ENCODE results near the gene KRTAP10-10.
"Not testable (repeated sequence)": the region's sequence is repeated elsewhere in the genome, so short reads cannot be mapped to it uniquely, and the experiment has no call there.

Gene KRTAP10-10, protein sequence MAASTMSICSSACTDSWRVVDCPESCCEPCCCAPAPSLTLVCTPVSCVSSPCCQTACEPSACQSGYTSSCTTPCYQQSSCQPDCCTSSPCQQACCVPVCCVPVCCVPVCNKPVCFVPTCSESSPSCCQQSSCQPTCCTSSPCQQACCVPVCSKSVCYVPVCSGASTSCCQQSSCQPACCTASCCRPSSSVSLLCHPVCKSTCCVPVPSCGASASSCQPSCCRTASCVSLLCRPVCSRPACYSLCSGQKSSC

DNA sequence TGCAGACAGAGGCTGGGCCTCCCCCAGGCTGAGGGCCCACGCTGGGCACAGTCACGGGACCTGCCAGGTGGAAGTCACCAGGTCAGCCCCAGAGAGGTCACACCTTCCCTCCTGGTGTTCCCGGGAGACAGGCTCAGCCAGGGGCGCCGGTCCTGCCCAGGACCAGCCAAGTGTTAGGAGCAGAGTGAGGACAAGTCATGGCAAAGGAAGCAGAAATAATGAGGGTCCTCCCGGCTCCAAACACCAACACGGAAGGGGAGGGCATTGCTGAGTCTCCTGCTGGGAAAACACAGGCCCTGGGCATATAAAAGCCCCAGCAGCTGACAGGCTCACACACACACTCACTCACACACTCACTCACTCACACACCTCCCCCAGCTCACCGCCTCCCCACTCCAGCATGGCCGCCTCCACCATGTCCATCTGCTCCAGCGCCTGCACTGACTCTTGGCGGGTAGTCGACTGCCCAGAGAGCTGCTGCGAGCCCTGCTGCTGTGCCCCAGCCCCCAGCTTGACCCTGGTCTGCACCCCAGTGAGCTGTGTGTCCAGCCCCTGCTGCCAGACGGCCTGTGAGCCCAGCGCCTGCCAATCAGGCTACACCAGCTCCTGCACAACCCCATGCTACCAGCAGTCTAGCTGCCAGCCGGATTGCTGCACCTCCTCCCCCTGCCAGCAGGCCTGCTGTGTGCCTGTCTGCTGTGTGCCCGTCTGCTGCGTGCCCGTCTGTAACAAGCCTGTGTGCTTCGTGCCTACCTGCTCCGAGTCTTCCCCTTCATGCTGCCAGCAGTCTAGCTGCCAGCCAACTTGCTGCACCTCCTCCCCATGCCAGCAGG lies at the start of gene KRTAP10-10:
Gene KRTAP10-10, plus strand, starts transcription at position 339 of the 833 bp plus-strand sequence. Its CDS starts 62 bp downstream, at position 401.
- no peak for DNase-seq

DNA sequence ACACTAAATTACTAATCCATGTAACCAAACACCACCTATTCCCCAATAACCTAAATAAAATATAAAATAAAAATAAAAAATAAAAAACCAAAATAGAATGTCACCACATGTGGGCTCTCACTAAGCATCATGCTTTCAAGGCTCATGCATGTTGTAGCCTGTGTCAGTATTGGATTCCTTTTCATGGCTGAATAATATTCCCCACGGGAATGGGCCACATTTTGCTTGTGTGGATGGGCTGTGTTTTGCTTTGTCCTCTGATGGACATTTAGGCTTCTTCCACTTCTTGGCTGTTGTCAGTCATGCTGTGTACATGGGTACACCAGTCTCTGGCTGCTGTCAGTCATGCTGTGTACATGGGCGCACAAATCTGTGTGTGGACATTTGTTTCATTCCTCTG lies 48.1 kb upstream of the KRTAP10-10 start:
- no peak for DNase-seq

DNA sequence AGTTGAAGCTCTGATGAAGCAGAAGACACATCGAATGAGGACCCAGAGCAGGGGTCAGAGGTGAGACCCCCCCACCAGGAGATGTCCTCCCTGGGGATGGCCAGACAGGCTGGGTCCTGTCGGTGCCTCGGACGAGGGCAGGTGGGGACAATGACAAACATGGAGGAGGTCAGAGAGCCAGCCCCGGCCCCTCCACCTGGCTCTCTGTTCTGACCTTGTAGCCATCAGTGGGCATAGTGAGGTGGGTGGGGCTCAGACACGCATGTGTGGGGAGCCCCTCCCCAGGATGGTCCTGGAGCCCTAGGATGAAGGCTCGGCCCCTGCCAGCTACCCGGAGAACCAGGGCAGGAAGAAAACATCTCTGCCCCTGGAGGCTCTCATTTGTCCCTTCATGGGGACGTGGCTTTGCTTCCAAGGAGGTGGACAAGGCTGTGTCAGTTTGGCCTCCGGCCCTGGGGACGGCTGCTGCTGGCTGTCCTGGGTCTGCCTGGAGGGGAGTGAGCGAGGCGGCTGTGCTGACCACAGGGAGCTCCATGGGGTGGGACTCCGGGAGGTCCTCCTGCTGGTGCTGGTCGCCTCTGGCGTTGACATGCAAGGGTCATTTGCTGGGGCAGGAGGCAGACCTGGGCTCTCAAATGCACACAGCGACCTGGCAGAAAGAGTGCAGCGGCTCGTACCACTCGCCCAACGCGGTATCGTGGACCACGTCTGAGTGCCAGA lies 47.4 kb upstream of the KRTAP10-10 start:
- no peak for DNase-seq

DNA sequence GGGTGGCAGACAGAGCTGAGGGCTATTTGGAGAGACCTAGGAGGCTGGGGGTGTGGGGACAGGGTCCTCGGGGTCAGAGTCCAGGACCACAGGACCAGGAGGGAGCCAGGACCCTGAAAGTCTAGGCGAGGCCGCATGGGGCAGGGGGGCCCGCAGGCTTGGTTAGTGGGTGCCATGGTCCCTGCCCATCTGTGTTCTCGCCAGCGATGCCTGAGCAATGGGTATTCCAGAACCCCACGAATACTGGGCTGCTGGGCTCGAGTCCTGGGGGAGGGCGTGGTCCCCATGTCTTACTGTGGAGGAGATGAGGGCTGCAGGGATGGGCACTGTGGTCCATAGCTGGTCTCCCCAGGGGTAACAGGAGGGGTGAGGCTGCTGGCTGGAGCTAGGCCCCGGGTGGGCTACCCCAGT lies 46.8 kb upstream of the KRTAP10-10 start:
- DNase-seq: no peak

DNA sequence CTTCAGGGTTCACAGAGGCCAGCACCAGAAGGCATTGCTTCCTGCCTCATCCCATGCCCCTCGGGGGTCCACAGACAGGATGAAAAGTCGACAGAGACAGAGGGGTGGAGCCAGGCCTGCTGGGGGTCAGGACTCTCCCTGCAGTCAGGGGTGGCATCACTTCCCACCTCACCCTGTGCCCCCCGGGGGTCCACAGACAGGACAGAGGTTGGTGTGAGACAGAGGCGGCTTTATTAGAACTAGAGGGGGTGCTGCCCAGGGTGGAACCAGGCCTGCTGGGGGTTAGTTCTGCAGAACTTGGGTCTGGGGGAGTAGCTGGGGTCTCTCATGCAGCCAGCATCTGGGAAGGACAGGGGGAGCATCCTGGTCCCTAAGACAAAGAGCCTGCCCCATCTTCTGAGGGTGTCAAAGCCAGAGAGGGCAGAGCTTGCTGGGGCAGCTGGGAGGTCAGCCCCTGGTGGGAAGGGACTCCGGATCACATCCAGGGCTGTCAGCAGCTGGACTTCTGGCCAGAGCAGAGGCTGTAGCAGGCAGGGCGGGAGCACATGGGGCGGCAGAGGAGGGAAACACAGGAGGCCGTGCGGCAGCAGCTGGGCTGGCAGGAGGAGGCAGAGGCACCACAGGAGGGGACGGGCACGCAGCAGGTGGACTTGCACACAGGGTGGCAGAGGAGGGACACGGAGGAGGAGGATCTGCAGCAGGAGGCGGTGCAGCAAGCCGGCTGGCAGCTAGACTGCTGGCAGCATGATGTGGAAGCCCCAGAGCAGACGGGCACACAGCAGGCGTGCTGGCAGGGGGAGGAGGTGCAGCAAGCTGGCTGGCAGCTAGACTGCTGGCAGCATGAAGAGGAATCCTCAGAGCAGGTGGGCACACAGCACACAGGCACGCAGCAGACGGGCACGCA lies 46.0 kb upstream of the KRTAP10-10 start:
- DNase-seq: not testable (repeated sequence)

DNA sequence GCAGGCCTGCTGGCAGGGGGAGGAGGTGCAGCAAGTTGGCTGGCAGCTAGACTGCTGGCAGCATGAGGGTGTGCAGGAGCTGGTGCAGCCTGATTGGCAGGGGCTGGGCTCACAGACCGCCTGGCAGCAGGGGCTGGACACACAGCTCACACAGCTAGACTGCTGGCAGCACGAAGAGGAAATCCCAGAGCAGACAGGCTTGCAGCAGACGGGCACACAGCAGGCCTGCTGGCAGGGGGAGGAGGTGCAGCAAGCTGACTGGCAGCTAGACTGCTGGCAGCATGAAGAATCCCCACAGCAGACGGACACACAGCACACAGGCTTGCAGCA lies 45.4 kb upstream of the KRTAP10-10 start:
- not testable (repeated sequence) for DNase-seq

DNA sequence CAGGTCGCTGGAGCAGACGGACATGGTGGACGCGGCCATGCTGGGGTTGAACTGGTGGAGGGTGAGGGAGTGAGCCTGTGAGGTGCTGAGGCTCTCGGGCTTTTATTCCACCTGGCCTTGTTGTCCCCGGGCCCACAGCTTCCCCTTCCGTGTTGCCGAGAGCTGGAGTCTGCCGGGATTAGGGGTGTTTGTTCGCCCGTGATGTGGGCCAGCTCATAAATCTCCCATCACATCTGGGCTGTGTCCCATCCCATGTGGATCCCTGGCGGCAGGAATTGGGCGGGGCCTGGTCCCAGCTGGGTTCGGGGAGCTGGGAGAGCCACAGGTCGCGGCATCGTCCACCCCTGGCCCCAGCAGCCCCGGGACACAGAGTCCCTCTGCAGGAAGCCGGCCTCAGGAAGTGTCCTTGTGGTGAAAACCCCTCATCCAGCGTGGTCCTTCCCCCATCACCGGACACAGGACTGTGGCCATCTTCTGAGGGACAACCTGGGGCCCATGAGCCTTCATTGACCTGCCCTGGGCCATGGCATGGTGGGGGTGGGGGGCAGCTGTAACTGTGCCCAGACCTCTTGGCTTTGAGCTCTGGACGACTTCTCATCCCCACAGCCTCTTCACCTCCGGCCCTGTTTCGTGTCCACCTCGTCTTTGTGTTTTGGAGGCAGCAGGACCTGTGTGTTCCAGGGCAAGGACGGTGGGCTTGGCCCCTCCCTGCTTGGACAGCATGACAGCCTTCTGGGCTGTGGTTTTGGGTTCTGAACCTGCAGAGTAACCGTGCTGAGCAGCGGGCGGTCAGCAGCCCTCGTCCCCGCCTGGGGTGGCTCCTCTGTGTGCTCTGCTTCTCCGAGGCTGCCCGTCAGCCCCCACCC lies 44.5 kb upstream of the KRTAP10-10 start, which contains the start of gene KRTAP10-6:
Gene KRTAP10-6, minus strand, starts transcription at position 60 of the 866 bp plus-strand sequence. Its CDS starts 21 bp downstream, at position 39.
- DNase-seq: no peak

DNA sequence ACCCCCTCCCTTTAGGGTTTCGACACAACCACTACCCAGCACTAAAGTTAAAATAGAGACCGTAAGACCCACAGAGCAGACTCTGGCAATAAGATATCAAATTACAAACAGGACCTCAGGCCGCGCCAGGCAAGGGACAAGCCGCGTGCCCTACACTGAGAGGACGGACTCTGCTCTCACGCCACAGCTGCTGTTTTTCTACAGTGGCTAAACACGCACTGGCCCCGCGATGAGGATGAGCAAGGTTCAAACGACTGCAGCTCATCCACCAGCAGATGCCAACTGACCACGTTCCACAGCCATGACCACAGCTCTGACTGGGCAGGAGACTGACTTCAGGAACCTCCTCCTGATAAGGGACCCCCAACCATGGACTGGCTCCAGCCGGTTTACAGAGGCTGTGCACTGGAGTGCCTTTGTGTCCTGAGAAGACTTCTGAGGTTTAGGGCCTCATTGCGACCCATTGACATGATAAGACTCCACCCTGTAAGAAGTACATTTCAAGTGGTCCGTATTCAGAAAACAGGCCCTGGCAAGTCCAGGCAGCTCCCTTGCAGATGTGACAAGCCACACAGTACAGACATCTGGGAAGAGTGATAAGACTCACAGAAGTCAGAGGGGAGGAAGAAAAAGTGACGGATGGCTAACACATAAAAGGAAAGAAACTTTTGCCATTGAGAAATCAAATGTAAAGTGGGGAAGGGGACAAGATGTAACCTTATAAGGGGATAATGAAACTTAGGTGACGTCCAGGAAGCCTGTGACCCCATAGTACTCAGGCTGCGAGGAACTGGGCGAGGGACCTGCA lies 43.4 kb upstream of the KRTAP10-10 start:
- DNase-seq: no peak

DNA sequence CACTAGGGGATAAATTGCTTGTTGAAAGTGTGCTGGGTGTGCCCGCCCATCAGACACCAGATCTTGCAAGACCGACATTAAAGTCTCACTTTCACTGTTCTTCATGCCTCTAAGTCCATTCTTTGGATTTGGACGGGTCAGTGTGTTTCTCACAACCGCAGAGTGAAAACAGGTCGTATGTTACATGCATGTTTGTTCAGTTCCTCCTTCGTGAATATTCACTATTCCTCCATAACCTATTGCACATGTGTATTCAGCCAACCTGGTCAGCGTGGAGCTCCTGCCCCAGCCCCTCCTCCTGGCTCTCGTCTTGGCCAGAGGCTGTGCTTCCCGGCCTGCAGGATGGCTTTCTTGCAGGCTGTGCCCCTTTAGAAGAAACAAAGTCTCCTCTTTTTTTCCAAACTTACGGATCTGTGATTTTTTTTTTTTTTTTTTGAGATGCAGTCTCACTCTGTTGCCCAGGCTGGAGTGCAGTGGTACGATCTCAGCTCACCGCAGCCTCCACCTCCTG lies 42.7 kb upstream of the KRTAP10-10 start:
- no peak for DNase-seq

DNA sequence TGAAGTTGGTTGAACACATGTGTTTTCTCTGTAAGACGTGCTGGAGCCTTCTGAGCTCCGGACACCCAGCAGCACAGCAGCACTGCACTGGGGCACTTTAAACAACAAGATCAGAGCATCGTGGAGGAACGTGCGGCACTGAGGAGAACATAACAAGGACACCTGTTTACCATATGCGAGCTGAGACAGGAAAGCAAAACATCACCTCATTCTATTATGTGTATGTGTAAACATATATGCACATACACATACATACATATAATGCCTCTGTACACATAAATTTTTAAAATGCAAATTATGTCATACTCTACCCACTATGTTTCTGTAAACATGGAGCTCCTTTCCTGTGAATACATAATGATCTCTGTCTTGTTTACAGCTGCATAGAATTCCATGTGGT lies 41.6 kb upstream of the KRTAP10-10 start:
- DNase-seq: no peak

DNA sequence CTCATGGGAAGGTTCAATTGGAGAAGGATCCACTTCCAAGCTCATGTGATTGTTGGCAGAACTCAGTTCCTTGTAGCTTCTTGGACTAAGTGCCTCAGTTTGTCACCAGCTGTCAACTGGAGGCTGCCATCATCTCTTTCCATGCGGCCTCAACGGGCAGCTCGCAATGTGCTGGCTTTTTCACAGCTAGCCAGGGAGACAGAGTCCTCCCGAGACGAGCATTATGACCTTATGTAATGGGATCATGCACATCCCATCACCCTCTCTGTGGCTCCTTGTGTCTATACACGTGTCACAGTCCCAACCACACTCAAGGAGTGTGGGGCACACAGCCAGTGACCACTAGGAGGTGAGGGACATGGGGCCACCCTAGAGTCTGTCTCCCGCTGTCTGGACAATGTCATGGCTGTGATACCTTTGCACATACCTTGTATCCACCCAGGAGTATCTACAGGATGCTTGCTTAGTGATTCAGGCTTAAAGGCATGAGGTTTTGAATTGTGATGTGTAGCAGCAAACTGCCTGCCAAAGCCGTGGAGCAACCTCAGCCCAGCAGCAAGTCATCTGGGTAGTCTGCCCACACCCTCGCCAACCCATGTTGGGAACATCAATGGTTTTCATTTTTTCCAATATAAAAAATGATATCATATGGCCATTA lies 41.0 kb upstream of the KRTAP10-10 start:
- no peak for DNase-seq

DNA sequence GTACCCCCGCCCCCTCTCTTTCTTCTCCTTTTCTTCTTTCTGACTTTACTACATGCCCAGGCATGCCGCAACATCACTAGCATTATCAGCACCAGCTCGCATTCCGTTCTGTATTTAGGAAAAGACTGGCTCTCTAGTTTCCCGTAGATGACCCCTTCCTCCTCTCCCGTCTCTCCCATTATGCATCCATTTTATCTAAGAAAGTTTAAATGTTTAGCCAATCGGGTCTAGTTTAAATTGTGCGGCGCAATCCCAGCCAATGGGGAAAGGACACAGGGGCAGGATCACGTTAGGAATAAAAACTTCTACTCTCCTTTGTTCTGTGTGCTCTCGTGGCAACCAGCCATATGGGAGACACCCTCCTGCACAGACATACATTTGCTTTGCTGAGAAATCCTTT lies 39.1 kb upstream of the KRTAP10-10 start:
- no peak for DNase-seq

DNA sequence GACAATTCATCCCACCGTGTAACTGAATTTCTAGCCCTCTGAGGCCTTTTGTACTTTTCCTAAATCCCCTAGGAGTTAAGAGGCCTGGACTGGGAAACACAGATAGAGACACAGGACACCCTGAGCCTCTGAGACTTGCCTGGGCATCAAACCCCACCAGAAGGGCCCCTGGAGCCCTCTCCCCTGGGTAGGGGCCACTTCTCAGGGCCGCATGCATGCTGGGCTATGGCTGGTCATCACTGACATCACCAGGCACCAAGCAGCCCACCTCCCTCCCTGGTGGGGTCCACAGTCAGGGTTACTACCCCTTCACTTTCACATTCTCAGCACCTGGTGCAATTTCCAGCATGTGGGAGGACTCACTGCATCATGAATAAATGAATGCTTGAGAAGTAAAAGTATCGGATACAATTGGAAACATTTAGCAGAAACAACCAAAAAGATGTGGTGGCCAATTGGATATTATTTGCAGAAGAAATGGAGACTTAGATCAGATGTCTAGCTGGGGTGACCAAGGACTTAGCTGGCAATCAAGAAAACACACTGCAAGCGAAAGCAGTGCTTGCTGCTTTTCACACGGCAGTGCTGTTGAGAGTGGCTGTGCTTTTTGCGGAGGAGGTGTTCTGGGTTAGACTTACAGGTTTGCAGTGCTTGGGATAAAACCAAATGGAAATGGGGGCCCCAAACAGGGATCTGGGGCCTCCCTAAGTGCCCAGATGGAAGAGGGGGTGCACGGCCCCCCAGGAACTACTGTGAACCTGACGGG lies 37.7 kb upstream of the KRTAP10-10 start:
- DNase-seq: no peak

DNA sequence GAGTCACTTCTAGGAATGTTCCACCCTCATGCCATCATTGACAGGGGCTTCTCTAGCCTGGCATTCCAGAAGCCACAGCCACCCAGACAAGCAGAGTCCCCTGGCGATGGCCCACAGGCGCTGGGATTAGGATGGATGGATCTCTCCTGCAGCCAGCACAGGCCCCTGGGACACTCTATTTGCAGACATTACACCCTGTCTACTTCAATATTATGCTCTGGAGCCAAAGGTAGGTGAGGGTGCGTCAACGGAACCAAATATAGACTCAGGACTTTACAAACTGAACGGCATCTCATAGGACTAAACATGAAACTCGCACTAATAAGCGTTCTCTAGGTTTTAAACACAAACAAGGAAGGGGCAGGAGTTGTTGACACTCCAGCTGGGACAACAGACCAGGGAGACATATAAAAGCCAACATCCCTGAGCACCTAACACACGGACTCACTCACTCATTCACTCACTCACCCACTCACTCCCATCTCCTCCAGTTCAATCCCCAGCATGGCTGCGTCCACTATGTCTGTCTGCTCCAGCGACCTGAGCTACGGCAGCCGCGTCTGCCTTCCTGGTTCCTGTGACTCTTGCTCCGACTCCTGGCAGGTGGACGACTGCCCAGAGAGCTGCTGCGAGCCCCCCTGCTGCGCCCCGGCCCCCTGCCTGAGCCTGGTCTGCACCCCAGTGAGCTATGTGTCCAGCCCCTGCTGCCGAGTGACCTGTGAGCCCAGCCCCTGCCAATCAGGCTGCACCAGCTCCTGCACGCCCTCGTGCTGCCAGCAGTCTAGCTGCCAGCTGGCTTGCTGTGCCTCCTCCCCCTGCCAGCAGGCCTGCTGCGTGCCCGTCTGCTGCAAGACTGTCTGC lies 36.8 kb upstream of the KRTAP10-10 start, which contains the start of gene KRTAP10-7:
Gene KRTAP10-7, plus strand, starts transcription at position 480 of the 861 bp plus-strand sequence. Its CDS starts 25 bp downstream, at position 505.
- not testable (repeated sequence) for DNase-seq

DNA sequence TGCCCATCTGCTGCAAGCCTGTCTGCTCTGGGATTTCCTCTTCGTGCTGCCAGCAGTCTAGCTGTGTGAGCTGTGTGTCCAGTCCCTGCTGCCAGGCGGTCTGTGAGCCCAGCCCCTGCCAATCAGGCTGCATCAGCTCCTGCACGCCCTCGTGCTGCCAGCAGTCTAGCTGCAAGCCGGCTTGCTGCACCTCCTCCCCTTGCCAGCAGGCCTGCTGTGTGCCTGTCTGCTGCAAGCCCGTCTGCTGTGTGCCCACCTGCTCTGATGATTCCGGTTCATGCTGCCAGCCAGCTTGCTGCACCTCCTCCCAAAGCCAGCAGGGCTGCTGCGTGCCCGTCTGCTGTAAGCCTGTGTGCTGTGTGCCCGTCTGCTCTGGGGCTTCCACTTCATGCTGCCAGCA lies 36.1 kb upstream of the KRTAP10-10 start:
- DNase-seq: not testable (repeated sequence)

DNA sequence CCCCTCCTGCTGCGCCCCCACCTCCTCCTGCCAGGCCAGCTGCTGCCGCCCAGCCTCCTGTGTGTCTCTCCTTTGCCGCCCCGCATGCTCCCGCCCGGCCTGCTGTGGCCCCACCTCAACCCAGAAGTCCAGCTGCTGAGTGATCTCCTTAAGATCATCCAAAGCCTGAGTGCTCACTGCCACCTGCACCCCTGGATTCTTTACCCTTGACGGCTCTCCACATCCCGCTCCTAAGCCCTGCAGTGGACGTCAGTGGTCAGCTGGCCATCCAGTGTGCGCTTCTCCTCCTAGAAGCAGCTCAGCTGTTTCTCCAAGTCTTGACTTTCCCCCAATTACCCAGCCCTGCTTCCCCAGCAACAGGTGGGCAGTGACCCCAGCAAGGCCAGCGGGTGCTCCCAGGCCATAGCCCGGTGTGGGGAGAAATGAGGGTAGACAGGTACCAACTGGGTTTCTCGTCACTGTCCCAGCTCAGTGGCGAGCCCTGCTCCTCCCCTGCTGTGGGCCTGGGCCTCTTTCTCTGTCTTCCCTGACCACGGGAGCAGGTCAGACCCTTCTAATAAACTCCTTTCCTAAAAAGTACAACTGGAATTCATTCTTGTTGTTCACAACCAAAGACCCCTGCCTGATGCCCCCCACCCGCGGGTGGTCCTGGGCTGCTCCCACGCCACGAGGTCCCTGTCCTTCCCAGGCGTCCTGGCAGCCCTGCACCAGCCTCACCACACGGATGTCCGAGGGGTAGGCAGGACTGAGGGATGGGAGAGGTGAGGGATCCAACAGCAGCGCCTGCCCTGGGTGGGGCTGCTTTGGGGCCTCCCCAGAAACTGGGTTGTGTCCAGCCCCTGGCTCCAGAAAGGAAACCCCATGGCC lies 35.3 kb upstream of the KRTAP10-10 start:
- DNase-seq: no peak

DNA sequence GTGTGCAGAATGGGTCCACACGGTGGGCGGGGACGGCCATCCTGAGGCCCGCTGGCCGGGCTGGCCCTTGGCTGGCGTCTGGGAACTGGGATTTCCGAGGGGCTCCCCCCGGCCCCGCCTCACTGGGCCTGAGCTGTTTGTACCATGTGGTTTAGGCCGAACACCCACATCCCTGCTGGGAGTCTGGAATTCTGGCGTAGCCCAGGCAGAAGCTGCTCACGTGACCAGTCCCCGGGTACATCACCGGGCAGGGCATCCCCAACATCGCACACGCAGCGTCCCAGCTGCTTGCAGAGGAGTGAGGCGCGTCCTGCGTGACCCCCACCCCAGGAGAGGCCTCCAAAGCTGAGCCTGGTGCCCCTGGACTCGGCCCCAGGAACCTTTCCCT lies 34.7 kb upstream of the KRTAP10-10 start:
- DNase-seq: no peak
